SK-N-SH treated with all-trans-retinoic acid at 6 μM for 48 hours (cell line): ENCODE measurements around the gene SLC25A36.

Experiments used
- ATAC-seq: fragments of 200-7000 bp; cut with Tn5 transposase; 3 replicates; pipeline ENCODE4 v1.9.1; 2020; ENCODE audit warnings: mild to moderate bottlenecking, moderate library complexity
- ARNTL ChIP-seq: fragments of 450-650 bp; formaldehyde crosslinking; IDR thresholded peaks from 2 replicates; pipeline ENCODE4 v1.5.0; 2020; ENCODE audit warnings: low read depth, mild to moderate bottlenecking, moderate library complexity, borderline replicate concordance
- BACH2 ChIP-seq: fragments of 250-450 bp; sonication (Bioruptor Pico); IDR thresholded peaks from 2 replicates; pipeline ENCODE4 v1.9.0; 2021; ENCODE audit warnings: mild to moderate bottlenecking, borderline replicate concordance
- ESRRG ChIP-seq: fragments of 250-450 bp; sonication (Bioruptor Pico); IDR thresholded peaks from 2 replicates; pipeline ENCODE4 v1.6.1; 2021; ENCODE audit warnings: mild to moderate bottlenecking
- GLIS3 ChIP-seq: fragments of 250-450 bp; sonication (Bioruptor Pico); IDR thresholded peaks from 2 replicates; pipeline ENCODE4 v1.5.0; 2020; ENCODE audit warnings: mild to moderate bottlenecking, moderate library complexity
- OSR1 ChIP-seq: fragments of 250-450 bp; sonication (Bioruptor Pico); IDR thresholded peaks from 2 replicates; pipeline ENCODE4 v1.8.0; 2022; ENCODE audit warnings: moderate library complexity, mild to moderate bottlenecking, inconsistent platforms
- PPARA ChIP-seq: fragments of 250-450 bp; sonication (Bioruptor Pico); IDR thresholded peaks from 2 replicates; pipeline ENCODE4 v1.5.0; 2020; ENCODE audit warnings: mild to moderate bottlenecking, borderline replicate concordance
- RARB ChIP-seq: fragments of 250-450 bp; sonication (Bioruptor Pico); IDR thresholded peaks from 2 replicates; pipeline ENCODE4 v1.8.0; 2021; ENCODE audit warnings: mild to moderate bottlenecking, moderate library complexity
- TOX ChIP-seq: fragments of 250-450 bp; sonication (Bioruptor Pico); IDR thresholded peaks from 2 replicates; pipeline ENCODE4 v1.8.0; 2021; ENCODE audit warnings: mild to moderate bottlenecking, moderate library complexity, borderline replicate concordance
- ZC3H10 ChIP-seq: fragments of 250-450 bp; sonication (Bioruptor Pico); IDR thresholded peaks from 2 replicates; pipeline ENCODE4 v1.5.1; 2021; ENCODE audit warnings: mild to moderate bottlenecking, moderate library complexity
- ZFP3 ChIP-seq: fragments of 250-450 bp; sonication (Bioruptor Pico); IDR thresholded peaks from 2 replicates; pipeline ENCODE4 v1.5.0; 2020; ENCODE audit warnings: mild to moderate bottlenecking, moderate library complexity
- ZFP30 ChIP-seq: fragments of 450-650 bp; formaldehyde crosslinking; IDR thresholded peaks from 2 replicates; pipeline ENCODE4 v1.5.0; 2022; ENCODE audit warnings: mild to moderate bottlenecking, moderate library complexity
- ZNF565 ChIP-seq: fragments of 450-650 bp; formaldehyde crosslinking; conservative IDR thresholded peaks from 2 replicates; pipeline ENCODE4 v1.5.0; 2020; ENCODE audit warnings: low read depth, mild to moderate bottlenecking, moderate library complexity
- ZNF70 ChIP-seq: fragments of 450-650 bp; formaldehyde crosslinking; IDR thresholded peaks from 2 replicates; pipeline ENCODE4 v1.5.0; 2020; ENCODE audit warnings: mild to moderate bottlenecking, moderate library complexity
- ZNF8 ChIP-seq: fragments of 450-650 bp; formaldehyde crosslinking; IDR thresholded peaks from 2 replicates; pipeline ENCODE4 v1.5.0; 2020; ENCODE audit warnings: mild to moderate bottlenecking, moderate library complexity
- TF ChIP-seq, protein P1 (sequence below): fragments of 250-450 bp; sonication (Bioruptor Pico); IDR thresholded peaks from 2 replicates; pipeline ENCODE4 v1.5.1; 2020; ENCODE audit warnings: low read depth, mild to moderate bottlenecking, moderate library complexity
- TF ChIP-seq, protein P2 (sequence below): fragments of 250-450 bp; sonication (Bioruptor Pico); IDR thresholded peaks from 2 replicates; pipeline ENCODE4 v1.8.0; 2021; ENCODE audit warnings: low read depth, mild to moderate bottlenecking, moderate library complexity, borderline replicate concordance
- TF ChIP-seq, protein P3 (sequence below): fragments of 250-450 bp; sonication (Bioruptor Pico); IDR thresholded peaks from 2 replicates; pipeline ENCODE4 v1.8.0; 2020; ENCODE audit warnings: mild to moderate bottlenecking, moderate library complexity, borderline replicate concordance
- TF ChIP-seq, protein P4 (sequence below): fragments of 250-450 bp; sonication (Bioruptor Pico); IDR thresholded peaks from 2 replicates; pipeline ENCODE4 v1.5.1; 2021; ENCODE audit warnings: mild to moderate bottlenecking, moderate library complexity

Gene SLC25A36

GRCh38 chr3:140917772-140918171 lies 23.9 kb upstream of the SLC25A36 start:
- TF ChIP-seq OSR1 (CRISPR knock-in tag) (no peak), GLIS3 (CRISPR knock-in tag) (no peak), ZFP3 (no peak), ZNF565 (no peak), ZNF8 (CRISPR knock-in tag) (no peak), ZC3H10 (CRISPR knock-in tag) (no peak), ARNTL (CRISPR knock-in tag) (no peak), PPARA (no peak), ZFP30 (no peak), ESRRG (CRISPR knock-in tag) (no peak)
- TF ChIP-seq, protein P1, sequence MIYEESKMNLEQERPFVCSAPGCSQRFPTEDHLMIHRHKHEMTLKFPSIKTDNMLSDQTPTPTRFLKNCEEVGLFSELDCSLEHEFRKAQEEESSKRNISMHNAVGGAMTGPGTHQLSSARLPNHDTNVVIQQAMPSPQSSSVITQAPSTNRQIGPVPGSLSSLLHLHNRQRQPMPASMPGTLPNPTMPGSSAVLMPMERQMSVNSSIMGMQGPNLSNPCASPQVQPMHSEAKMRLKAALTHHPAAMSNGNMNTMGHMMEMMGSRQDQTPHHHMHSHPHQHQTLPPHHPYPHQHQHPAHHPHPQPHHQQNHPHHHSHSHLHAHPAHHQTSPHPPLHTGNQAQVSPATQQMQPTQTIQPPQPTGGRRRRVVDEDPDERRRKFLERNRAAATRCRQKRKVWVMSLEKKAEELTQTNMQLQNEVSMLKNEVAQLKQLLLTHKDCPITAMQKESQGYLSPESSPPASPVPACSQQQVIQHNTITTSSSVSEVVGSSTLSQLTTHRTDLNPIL (CRISPR knock-in tag) = no peak
- TF ChIP-seq, protein P2, sequence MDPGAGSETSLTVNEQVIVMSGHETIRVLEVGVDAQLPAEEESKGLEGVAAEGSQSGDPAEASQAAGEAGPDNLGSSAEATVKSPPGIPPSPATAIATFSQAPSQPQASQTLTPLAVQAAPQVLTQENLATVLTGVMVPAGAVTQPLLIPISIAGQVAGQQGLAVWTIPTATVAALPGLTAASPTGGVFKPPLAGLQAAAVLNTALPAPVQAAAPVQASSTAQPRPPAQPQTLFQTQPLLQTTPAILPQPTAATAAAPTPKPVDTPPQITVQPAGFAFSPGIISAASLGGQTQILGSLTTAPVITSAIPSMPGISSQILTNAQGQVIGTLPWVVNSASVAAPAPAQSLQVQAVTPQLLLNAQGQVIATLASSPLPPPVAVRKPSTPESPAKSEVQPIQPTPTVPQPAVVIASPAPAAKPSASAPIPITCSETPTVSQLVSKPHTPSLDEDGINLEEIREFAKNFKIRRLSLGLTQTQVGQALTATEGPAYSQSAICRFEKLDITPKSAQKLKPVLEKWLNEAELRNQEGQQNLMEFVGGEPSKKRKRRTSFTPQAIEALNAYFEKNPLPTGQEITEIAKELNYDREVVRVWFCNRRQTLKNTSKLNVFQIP (CRISPR knock-in tag) = no peak
- TF ChIP-seq, protein P3, sequence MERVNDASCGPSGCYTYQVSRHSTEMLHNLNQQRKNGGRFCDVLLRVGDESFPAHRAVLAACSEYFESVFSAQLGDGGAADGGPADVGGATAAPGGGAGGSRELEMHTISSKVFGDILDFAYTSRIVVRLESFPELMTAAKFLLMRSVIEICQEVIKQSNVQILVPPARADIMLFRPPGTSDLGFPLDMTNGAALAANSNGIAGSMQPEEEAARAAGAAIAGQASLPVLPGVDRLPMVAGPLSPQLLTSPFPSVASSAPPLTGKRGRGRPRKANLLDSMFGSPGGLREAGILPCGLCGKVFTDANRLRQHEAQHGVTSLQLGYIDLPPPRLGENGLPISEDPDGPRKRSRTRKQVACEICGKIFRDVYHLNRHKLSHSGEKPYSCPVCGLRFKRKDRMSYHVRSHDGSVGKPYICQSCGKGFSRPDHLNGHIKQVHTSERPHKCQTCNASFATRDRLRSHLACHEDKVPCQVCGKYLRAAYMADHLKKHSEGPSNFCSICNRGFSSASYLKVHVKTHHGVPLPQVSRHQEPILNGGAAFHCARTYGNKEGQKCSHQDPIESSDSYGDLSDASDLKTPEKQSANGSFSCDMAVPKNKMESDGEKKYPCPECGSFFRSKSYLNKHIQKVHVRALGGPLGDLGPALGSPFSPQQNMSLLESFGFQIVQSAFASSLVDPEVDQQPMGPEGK = no peak
- TF ChIP-seq, protein P4, sequence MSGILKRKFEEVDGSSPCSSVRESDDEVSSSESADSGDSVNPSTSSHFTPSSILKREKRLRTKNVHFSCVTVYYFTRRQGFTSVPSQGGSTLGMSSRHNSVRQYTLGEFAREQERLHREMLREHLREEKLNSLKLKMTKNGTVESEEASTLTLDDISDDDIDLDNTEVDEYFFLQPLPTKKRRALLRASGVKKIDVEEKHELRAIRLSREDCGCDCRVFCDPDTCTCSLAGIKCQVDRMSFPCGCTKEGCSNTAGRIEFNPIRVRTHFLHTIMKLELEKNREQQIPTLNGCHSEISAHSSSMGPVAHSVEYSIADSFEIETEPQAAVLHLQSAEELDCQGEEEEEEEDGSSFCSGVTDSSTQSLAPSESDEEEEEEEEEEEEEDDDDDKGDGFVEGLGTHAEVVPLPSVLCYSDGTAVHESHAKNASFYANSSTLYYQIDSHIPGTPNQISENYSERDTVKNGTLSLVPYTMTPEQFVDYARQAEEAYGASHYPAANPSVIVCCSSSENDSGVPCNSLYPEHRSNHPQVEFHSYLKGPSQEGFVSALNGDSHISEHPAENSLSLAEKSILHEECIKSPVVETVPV = no peak
- no peak for ATAC-seq

DNA sequence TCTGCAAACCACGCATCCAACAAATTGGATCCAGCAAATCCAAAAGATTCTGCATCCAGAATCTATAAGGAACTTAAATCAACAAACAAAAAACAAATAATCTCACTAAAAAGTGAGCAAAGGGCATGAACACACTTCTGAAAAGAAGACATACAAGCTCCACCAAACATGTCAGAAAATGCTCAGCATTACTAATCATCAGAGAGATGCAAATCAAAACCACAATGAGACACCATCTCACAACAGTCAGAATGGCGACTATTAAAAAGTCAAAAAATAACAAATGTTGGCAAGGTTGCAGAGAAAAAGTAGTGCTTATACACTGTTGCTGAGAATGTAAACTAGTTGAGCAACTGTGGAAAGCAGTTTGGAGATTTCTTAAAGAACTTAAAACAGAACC lies 21.6 kb upstream of the SLC25A36 start:
- ATAC-seq = no peak
- TF ChIP-seq, protein P1 (CRISPR knock-in tag) = no peak
- no peak for TF ChIP-seq TOX (CRISPR knock-in tag)
- no peak for TF ChIP-seq OSR1 (CRISPR knock-in tag)
- no peak for TF ChIP-seq ARNTL (CRISPR knock-in tag)
- no peak for TF ChIP-seq RARB (CRISPR knock-in tag)
- TF ChIP-seq ZNF70 (CRISPR knock-in tag) = no peak
- TF ChIP-seq, protein P4 = no peak
- TF ChIP-seq BACH2 (CRISPR knock-in tag) = no peak
- TF ChIP-seq ZC3H10 (CRISPR knock-in tag) = no peak
- TF ChIP-seq, protein P2 (CRISPR knock-in tag) = no peak
- TF ChIP-seq, all 23 proteins: peak for 0

- peak; percentile 92 for ATAC-seq
- no peak for TF ChIP-seq ESRRG (CRISPR knock-in tag)
Measured at GRCh38 chr3:140922634-140923033, 19.0 kb upstream of the SLC25A36 start.
